HG02981 (cell line): ENCODE data around the gene KLHL33.

ENCODE experiments used
- ATAC-seq: cut with Tn5 transposase; IDR thresholded peaks from one replicate; pipeline ENCODE4 v1.9.1; 2021; ENCODE audit warnings: mild to moderate bottlenecking, moderate library complexity; ENCODE audit not compliant: unreplicated experiment

Gene KLHL33

DNA sequence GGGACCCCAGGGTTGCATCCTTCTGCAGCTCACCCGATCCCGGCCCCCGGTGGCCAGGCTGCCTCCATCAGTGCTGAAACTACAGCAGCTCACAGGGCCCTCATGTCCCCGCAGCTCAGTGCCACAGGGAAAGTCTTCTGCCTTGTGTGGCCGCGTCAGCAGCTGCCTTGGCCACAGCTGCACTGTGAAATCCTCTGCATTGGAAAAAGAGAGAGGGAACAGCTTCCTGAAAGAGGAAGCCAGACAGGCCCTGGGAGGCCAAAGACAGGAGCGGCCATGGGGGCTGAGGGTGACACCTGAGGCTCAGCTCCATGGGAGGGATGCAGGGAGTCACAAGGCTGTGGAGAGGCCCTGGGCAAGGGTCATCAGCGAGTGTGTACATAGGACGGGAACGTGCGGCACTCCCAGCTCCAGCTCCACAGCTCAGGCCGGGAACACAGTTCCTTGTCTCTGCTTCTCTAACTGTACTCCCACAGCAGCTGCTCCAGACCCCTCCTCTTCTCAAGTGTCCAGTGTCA lies 59.8 kb downstream of the KLHL33 start:
- no peak for ATAC-seq
